CD14-positive monocyte (primary cell): ENCODE results near the gene ZNF382. TPM values are rescaled to one million over a fixed set of nuclear protein-coding genes. Genes with fewer than 3 reads are reported as not detected.

Source experiments
- DNase-seq, 3 donors: peaks; one replicate each; pipeline ENCODE4 v3.0.0-alpha.2; 2011 to 2022
- H2AFZ ChIP-seq: 2 replicates; pipeline ENCODE4 v1.6.0; 2012; ENCODE audit warnings: mild to moderate bottlenecking, low read depth, low read length, inconsistent platforms; ENCODE audit not compliant: insufficient read depth, poor library complexity, severe bottlenecking
- H3K27ac ChIP-seq, 2 donors: 1 replicate in 1 of 2; 2 replicates in 1 of 2; pipeline ENCODE4 v1.5.1; 2012 to 2013; ENCODE audit warnings: low read length in 2 of 2, control low read depth in 1 of 2, inconsistent platforms in 1 of 2, low read depth in 1 of 2, mild to moderate bottlenecking in 1 of 2
- H3K27me3 ChIP-seq, 2 donors: one replicate each; pipeline versions ENCODE4 v1.6.0 to v1.6.1; 2011 to 2013; ENCODE audit warnings: low read length in 2 of 2; ENCODE audit not compliant: control insufficient read depth in 2 of 2, insufficient read depth in 2 of 2
- H3K36me3 ChIP-seq, 2 donors: replicated peaks in 1 of 2; 1 replicate in 1 of 2; 2 replicates in 1 of 2; pipeline versions ENCODE4 v1.5.1 to v1.6.1; 2012 to 2013; ENCODE audit warnings: low read length in 2 of 2, control low read depth in 1 of 2, inconsistent platforms in 1 of 2, mild to moderate bottlenecking in 1 of 2; ENCODE audit not compliant: insufficient read depth in 2 of 2, control insufficient read depth in 1 of 2
- H3K4me1 ChIP-seq, 2 donors: 1 replicate in 1 of 2; 2 replicates in 1 of 2; pipeline versions ENCODE4 v1.5.1 to v1.6.1; 2012 to 2013; ENCODE audit warnings: low read length in 2 of 2, control low read depth in 1 of 2, inconsistent platforms in 1 of 2, mild to moderate bottlenecking in 1 of 2, moderate library complexity in 1 of 2; ENCODE audit not compliant: insufficient read depth in 2 of 2, control insufficient read depth in 1 of 2
- H3K4me2 ChIP-seq: replicated peaks from 2 replicates; pipeline ENCODE3; 2012; ENCODE audit warnings: low read length, moderate library complexity, mild to moderate bottlenecking; ENCODE audit not compliant: poor library complexity, severe bottlenecking; ENCODE audit errors: extremely low read depth
- H3K4me3 ChIP-seq, 3 experiments: fragments of 200-600 bp in 1 of 3; sonication (generic) in 1 of 3; replicated peaks in 1 of 3; 1 replicate in 2 of 3; 2 replicates in 1 of 3; pipeline ENCODE4 v1.5.1; 2011 to 2013; ENCODE audit warnings: low read length in 3 of 3, mild to moderate bottlenecking in 3 of 3, control low read depth in 2 of 3, low read depth in 2 of 3, inconsistent platforms in 1 of 3, moderate library complexity in 1 of 3
- H3K79me2 ChIP-seq: 2 replicates; pipeline ENCODE4 v1.6.0; 2012; ENCODE audit warnings: mild to moderate bottlenecking, control low read depth, inconsistent platforms, low read length, moderate library complexity; ENCODE audit not compliant: insufficient read depth
- H3K9ac ChIP-seq: 2 replicates; pipeline ENCODE4 v1.6.0; 2017; ENCODE audit warnings: low read length, mild to moderate bottlenecking; ENCODE audit not compliant: insufficient read depth, poor library complexity, severe bottlenecking
- H3K9me3 ChIP-seq, 2 donors: replicated peaks in 1 of 2; 1 replicate in 1 of 2; 2 replicates in 1 of 2; pipeline versions ENCODE4 v1.5.1 to v1.6.1; 2012 to 2013; ENCODE audit warnings: low read length in 2 of 2, control low read depth in 1 of 2; ENCODE audit not compliant: control insufficient read depth in 1 of 2, insufficient read depth in 1 of 2
- H4K20me1 ChIP-seq: 2 replicates; pipeline ENCODE4 v1.6.0; 2012; ENCODE audit warnings: mild to moderate bottlenecking, low read length, control low read depth, moderate library complexity; ENCODE audit not compliant: insufficient read depth
- H3K27ac Mint-ChIP-seq, 7 donors: one replicate each; pipeline ENCODE4 v1.8.0; 2020; ENCODE audit warnings: mild to moderate bottlenecking in 7 of 7, mixed read lengths in 7 of 7, moderate library complexity in 6 of 7, inconsistent platforms in 2 of 7
- H3K27me3 Mint-ChIP-seq, 3 donors: one replicate each; pipeline ENCODE4 v1.8.0; 2021 to 2022; ENCODE audit warnings: low read depth in 3 of 3, mild to moderate bottlenecking in 3 of 3, mixed read lengths in 3 of 3, moderate library complexity in 3 of 3, inconsistent platforms in 1 of 3
- H3K36me3 Mint-ChIP-seq, 2 donors: one replicate each; pipeline ENCODE4 v1.8.0; 2020; ENCODE audit warnings: mixed read lengths in 2 of 2, inconsistent platforms in 1 of 2, mild to moderate bottlenecking in 1 of 2
- H3K4me1 Mint-ChIP-seq: one replicate; pipeline ENCODE4 v1.8.0; 2020; ENCODE audit warnings: mild to moderate bottlenecking, mixed read lengths
- H3K4me3 Mint-ChIP-seq, 2 donors: one replicate each; pipeline ENCODE4 v1.8.0; 2020; ENCODE audit warnings: mild to moderate bottlenecking in 2 of 2, mixed read lengths in 2 of 2, moderate library complexity in 1 of 2
- H3K9me3 Mint-ChIP-seq, 7 donors: one replicate each; pipeline ENCODE4 v1.8.0; 2020 to 2022; ENCODE audit warnings: mixed read lengths in 7 of 7, mild to moderate bottlenecking in 6 of 7, moderate library complexity in 6 of 7, inconsistent platforms in 2 of 7
- WGBS: methylation state at CpG from one replicate; pipeline ENCODE4 v1.1.5; 2013; ENCODE audit warnings: missing lambda C conversion rate; ENCODE audit not compliant: insufficient coverage; 5-methylcytosine and 5-hydroxymethylcytosine counted together
- intact Hi-C, 2 donors: fragments of 100-400 bp; cut with micrococcal nuclease; formaldehyde crosslinking; loops; one replicate each; pipeline versions ENCODE4 v1.15.0 to v1.15.1; 2023
- polyA plus RNA-seq, 3 donors: library from polyadenylated mRNA; depleted of rRNA in 1 of 3; unstranded in 2 of 3; stranded (reverse) in 1 of 3; fragments of 300-500 nt in 2 of 3; fragments of >200 nt in 1 of 3; fragmentation: Illumina TruSeq in 2 of 3; gene quantifications; 1 replicate in 2 of 3; 2 replicates in 1 of 3; pipeline ENCODE4 v1.2.3, GENCODE V29; 2012 to 2021
- TF ChIP-seq, protein P1 (sequence below): fragments of 200-600 bp; IDR thresholded peaks from one replicate; pipeline ENCODE4 v1.8.0; 2022; ENCODE audit warnings: antibody characterized with exemption, mild to moderate bottlenecking

Gene ZNF382
- polyA plus RNA-seq, 3 donors: 0.37 to 0.63 TPM; not detected in 1

DNA sequence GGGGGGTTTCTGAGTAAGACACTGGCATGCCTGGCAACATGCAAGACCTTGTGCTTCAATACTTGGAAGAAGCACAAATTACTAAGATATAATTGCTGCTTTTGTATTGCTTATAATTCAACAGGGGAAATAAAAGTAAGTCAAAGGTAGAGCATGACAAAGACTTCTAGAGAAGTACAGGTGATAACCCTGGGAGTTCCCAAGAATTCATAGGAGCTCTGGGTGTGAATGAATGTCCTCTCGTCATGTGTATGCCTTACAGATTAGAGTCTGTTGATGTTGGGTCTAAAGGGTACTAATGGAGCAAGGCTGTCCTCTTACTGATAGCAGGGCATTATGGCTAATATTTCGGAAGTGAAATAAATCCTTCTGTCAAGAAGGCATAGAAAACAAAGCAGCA lies 69.1 kb downstream of the ZNF382 start:
- Mint-ChIP-seq H3K27ac (no peak overlapping the region), H3K27me3 (no peaks in the 10 kb centered on the region), H3K9me3 (peaks cover 28 to 84% (median 67%) of the 10 kb centered on the region in 7 donors), H3K36me3 (peaks cover 6 to 18% of the 10 kb centered on the region in 2 donors), H3K4me3 (no peak overlapping the region), H3K4me1 (no peaks in the 10 kb centered on the region)
- Histone ChIP-seq H3K4me2 (no peak overlapping the region), H2AFZ (no peak overlapping the region), H3K4me1 (no peaks in the 10 kb centered on the region), H3K36me3 (peaks cover 0 to 24% of the 10 kb centered on the region in 2 donors), H3K79me2 (no peaks in the 10 kb centered on the region), H3K9me3 (peaks cover 71 to 83% of the 10 kb centered on the region in 2 donors), H3K27ac (no peak overlapping the region), H3K4me3 (no peak overlapping the region), H3K27me3 (no peaks in the 10 kb centered on the region), H4K20me1 (no peaks in the 10 kb centered on the region), H3K9ac (no peak overlapping the region)
- WGBS: no CpG with 5 or more reads among the region's 2 CpGs
- no peak for DNase-seq
- intact Hi-C loops: no loop called here
- TF ChIP-seq, protein P1, sequence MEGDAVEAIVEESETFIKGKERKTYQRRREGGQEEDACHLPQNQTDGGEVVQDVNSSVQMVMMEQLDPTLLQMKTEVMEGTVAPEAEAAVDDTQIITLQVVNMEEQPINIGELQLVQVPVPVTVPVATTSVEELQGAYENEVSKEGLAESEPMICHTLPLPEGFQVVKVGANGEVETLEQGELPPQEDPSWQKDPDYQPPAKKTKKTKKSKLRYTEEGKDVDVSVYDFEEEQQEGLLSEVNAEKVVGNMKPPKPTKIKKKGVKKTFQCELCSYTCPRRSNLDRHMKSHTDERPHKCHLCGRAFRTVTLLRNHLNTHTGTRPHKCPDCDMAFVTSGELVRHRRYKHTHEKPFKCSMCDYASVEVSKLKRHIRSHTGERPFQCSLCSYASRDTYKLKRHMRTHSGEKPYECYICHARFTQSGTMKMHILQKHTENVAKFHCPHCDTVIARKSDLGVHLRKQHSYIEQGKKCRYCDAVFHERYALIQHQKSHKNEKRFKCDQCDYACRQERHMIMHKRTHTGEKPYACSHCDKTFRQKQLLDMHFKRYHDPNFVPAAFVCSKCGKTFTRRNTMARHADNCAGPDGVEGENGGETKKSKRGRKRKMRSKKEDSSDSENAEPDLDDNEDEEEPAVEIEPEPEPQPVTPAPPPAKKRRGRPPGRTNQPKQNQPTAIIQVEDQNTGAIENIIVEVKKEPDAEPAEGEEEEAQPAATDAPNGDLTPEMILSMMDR: no peak

DNA sequence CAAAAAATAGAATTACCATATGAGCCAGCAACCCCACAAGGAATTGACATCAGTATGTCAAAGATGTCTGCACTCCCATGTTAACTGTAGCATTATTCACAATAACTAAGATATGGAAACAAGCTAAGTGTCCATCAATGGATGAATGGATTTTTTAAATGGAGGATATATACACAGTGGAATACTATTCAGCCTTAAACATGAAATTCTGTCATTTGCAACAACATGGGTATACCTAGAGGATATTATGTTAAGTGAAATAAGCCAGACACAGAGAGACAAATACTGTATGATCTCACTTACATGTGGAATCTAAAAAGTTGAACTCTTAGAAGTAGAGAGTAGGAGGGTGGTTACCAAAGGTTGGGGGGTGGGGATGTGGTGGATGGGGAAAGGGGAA lies 74.3 kb downstream of the ZNF382 start:
- Mint-ChIP-seq H3K4me1 (no peaks in the 10 kb centered on the region), H3K27ac (no peak overlapping the region), H3K9me3 (peaks cover 39 to 81% (median 74%) of the 10 kb centered on the region in 7 donors), H3K27me3 (no peaks in the 10 kb centered on the region), H3K4me3 (no peak overlapping the region), H3K36me3 (peaks cover 19 to 23% of the 10 kb centered on the region in 2 donors)
- Histone ChIP-seq H4K20me1 (no peaks in the 10 kb centered on the region), H3K9ac (no peak overlapping the region), H3K4me3 (no peak overlapping the region), H2AFZ (no peak overlapping the region), H3K27me3 (no peaks in the 10 kb centered on the region), H3K27ac (no peak overlapping the region), H3K4me2 (no peak overlapping the region), H3K9me3 (peaks cover 66 to 70% of the 10 kb centered on the region in 2 donors), H3K79me2 (no peaks in the 10 kb centered on the region), H3K36me3 (peaks cover 0 to 36% of the 10 kb centered on the region in 2 donors), H3K4me1 (no peaks in the 10 kb centered on the region)
- no peak for DNase-seq
- intact Hi-C loops: no loop called here
- TF ChIP-seq, protein P1: no peak

Other genes starting within 250 kb of the ZNF382 start
- 1 to 10 TPM in 2 of 3 donors, under 1 TPM in 1; 0.72 to 1.9 (median 1.1) TPM for gene ZFP14, start 226.1 kb upstream of the ZNF382 start, polyA plus RNA-seq
- gene ZFP82, start 186.7 kb upstream of the ZNF382 start, polyA plus RNA-seq: under 1 TPM; 0.33 to 0.46 (median 0.45) TPM
- 1 to 10 TPM in 2 of 3 donors, under 1 TPM in 1; 0.95 to 3.9 (median 3.6) TPM for gene ZNF566, start 115.8 kb upstream of the ZNF382 start, polyA plus RNA-seq
- gene ZNF260, start 77.0 kb upstream of the ZNF382 start, polyA plus RNA-seq: 1 to 10 TPM in 2 of 3 donors, under 1 TPM in 1; 0.88 to 2.1 (median 1.2) TPM
- 1 to 10 TPM; 1.1 to 2.7 (median 1.3) TPM for gene ZNF529, start 32.0 kb upstream of the ZNF382 start, polyA plus RNA-seq
- 1 to 10 TPM in 2 of 3 donors, not detected in 1; 1.2 to 2.2 TPM for gene ZNF461, start 61.5 kb downstream of the ZNF382 start, polyA plus RNA-seq
- gene ZNF567, start 82.3 kb downstream of the ZNF382 start, polyA plus RNA-seq: 1 to 10 TPM in 2 of 3 donors, under 1 TPM in 1; 0.84 to 1.7 (median 1.5) TPM
- under 1 TPM; 0.02 to 0.15 (median 0.08) TPM for gene ZNF850, start 167.5 kb downstream of the ZNF382 start, polyA plus RNA-seq
- gene ZNF790, start 233.1 kb downstream of the ZNF382 start, polyA plus RNA-seq: 1 to 10 TPM in 2 of 3 donors, under 1 TPM in 1; 0.35 to 2.7 (median 2.3) TPM
- gene ZNF345, start 245.6 kb downstream of the ZNF382 start, polyA plus RNA-seq: 1 to 10 TPM in 2 of 3 donors, under 1 TPM in 1; 0.66 to 2.3 (median 1.3) TPM